SK-N-SH treated with all-trans-retinoic acid at 6 μM for 48 hours (cell line): ENCODE measurements around the gene SLAIN2.

ENCODE experiments used
- ATAC-seq: fragments of 200-7000 bp; cut with Tn5 transposase; 3 replicates; pipeline ENCODE4 v1.9.1; 2020; ENCODE audit warnings: mild to moderate bottlenecking, moderate library complexity
- BACH2 ChIP-seq: fragments of 250-450 bp; sonication (Bioruptor Pico); IDR thresholded peaks from 2 replicates; pipeline ENCODE4 v1.9.0; 2021; ENCODE audit warnings: mild to moderate bottlenecking, borderline replicate concordance
- CSDC2 ChIP-seq: fragments of 250-450 bp; sonication (Bioruptor Pico); IDR thresholded peaks from 2 replicates; pipeline ENCODE4 v1.5.0; 2020; ENCODE audit warnings: mild to moderate bottlenecking, moderate library complexity
- ESRRG ChIP-seq: fragments of 250-450 bp; sonication (Bioruptor Pico); IDR thresholded peaks from 2 replicates; pipeline ENCODE4 v1.6.1; 2021; ENCODE audit warnings: mild to moderate bottlenecking
- GLIS3 ChIP-seq: fragments of 250-450 bp; sonication (Bioruptor Pico); IDR thresholded peaks from 2 replicates; pipeline ENCODE4 v1.5.0; 2020; ENCODE audit warnings: mild to moderate bottlenecking, moderate library complexity
- ISL1 ChIP-seq: fragments of 250-450 bp; sonication (Bioruptor Pico); IDR thresholded peaks from 2 replicates; pipeline ENCODE4 v2.1.2; 2022; ENCODE audit warnings: mild to moderate bottlenecking, moderate library complexity
- PPARA ChIP-seq: fragments of 250-450 bp; sonication (Bioruptor Pico); IDR thresholded peaks from 2 replicates; pipeline ENCODE4 v1.5.0; 2020; ENCODE audit warnings: mild to moderate bottlenecking, borderline replicate concordance
- RARB ChIP-seq: fragments of 250-450 bp; sonication (Bioruptor Pico); IDR thresholded peaks from 2 replicates; pipeline ENCODE4 v1.8.0; 2021; ENCODE audit warnings: mild to moderate bottlenecking, moderate library complexity
- SNAI2 ChIP-seq: fragments of 250-450 bp; sonication (Bioruptor Pico); IDR thresholded peaks from 2 replicates; pipeline ENCODE4 v1.5.0; 2020; ENCODE audit warnings: mild to moderate bottlenecking, moderate library complexity
- TCF4 ChIP-seq: fragments of 250-450 bp; sonication (Bioruptor Pico); IDR thresholded peaks from 2 replicates; pipeline ENCODE4 v1.8.0; 2021; ENCODE audit warnings: mild to moderate bottlenecking, moderate library complexity, borderline replicate concordance
- TOX ChIP-seq: fragments of 250-450 bp; sonication (Bioruptor Pico); IDR thresholded peaks from 2 replicates; pipeline ENCODE4 v1.8.0; 2021; ENCODE audit warnings: mild to moderate bottlenecking, moderate library complexity, borderline replicate concordance
- ZC3H10 ChIP-seq: fragments of 250-450 bp; sonication (Bioruptor Pico); IDR thresholded peaks from 2 replicates; pipeline ENCODE4 v1.5.1; 2021; ENCODE audit warnings: mild to moderate bottlenecking, moderate library complexity
- ZFP3 ChIP-seq: fragments of 250-450 bp; sonication (Bioruptor Pico); IDR thresholded peaks from 2 replicates; pipeline ENCODE4 v1.5.0; 2020; ENCODE audit warnings: mild to moderate bottlenecking, moderate library complexity
- ZFP30 ChIP-seq: fragments of 450-650 bp; formaldehyde crosslinking; IDR thresholded peaks from 2 replicates; pipeline ENCODE4 v1.5.0; 2022; ENCODE audit warnings: mild to moderate bottlenecking, moderate library complexity
- ZNF70 ChIP-seq: fragments of 450-650 bp; formaldehyde crosslinking; IDR thresholded peaks from 2 replicates; pipeline ENCODE4 v1.5.0; 2020; ENCODE audit warnings: mild to moderate bottlenecking, moderate library complexity
- ZNF8 ChIP-seq: fragments of 450-650 bp; formaldehyde crosslinking; IDR thresholded peaks from 2 replicates; pipeline ENCODE4 v1.5.0; 2020; ENCODE audit warnings: mild to moderate bottlenecking, moderate library complexity
- TF ChIP-seq, protein P1 (sequence below): fragments of 250-450 bp; sonication (Bioruptor Pico); IDR thresholded peaks from 2 replicates; pipeline ENCODE4 v1.8.0; 2020; ENCODE audit warnings: mild to moderate bottlenecking, moderate library complexity, borderline replicate concordance
- TF ChIP-seq, protein P2 (sequence below): fragments of 250-450 bp; sonication (Bioruptor Pico); IDR thresholded peaks from 2 replicates; pipeline ENCODE4 v1.5.1; 2021; ENCODE audit warnings: mild to moderate bottlenecking, moderate library complexity
- TF ChIP-seq, protein P3 (sequence below): fragments of 250-450 bp; sonication (Bioruptor Pico); IDR thresholded peaks from 2 replicates; pipeline ENCODE4 v1.8.0; 2021; ENCODE audit warnings: low read depth, mild to moderate bottlenecking, moderate library complexity, borderline replicate concordance
- TF ChIP-seq, protein P4 (sequence below): fragments of 250-450 bp; sonication (Bioruptor Pico); IDR thresholded peaks from 2 replicates; pipeline ENCODE4 v1.5.0; 2020; ENCODE audit warnings: mild to moderate bottlenecking, moderate library complexity
- TF ChIP-seq, protein P5 (sequence below): fragments of 250-450 bp; sonication (Bioruptor Pico); IDR thresholded peaks from 2 replicates; pipeline ENCODE4 v1.5.1; 2020; ENCODE audit warnings: low read depth, mild to moderate bottlenecking, moderate library complexity

SLAIN2 gene

DNA sequence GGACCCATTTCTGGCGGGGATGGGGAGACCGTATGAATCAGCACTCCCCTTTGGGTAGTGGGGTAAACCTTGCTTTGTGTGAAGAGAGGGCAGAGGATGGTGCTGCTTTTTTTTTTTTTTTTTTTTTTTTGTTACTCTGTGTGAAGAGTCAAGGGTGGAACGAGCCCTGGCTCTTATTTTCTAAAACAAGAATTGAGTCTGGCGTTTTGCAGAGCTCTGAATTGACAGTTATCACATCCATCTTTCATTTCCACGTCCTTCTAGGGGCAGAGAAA, 1.2 kb downstream of the SLAIN2 start (continued):
- no peak for TF ChIP-seq PPARA (CRISPR knock-in tag)
- TF ChIP-seq RARB (CRISPR knock-in tag), result no peak
- no peak for TF ChIP-seq TCF4 (CRISPR knock-in tag)
- TF ChIP-seq ZFP3 (CRISPR knock-in tag), result no peak
- TF ChIP-seq, protein P1, sequence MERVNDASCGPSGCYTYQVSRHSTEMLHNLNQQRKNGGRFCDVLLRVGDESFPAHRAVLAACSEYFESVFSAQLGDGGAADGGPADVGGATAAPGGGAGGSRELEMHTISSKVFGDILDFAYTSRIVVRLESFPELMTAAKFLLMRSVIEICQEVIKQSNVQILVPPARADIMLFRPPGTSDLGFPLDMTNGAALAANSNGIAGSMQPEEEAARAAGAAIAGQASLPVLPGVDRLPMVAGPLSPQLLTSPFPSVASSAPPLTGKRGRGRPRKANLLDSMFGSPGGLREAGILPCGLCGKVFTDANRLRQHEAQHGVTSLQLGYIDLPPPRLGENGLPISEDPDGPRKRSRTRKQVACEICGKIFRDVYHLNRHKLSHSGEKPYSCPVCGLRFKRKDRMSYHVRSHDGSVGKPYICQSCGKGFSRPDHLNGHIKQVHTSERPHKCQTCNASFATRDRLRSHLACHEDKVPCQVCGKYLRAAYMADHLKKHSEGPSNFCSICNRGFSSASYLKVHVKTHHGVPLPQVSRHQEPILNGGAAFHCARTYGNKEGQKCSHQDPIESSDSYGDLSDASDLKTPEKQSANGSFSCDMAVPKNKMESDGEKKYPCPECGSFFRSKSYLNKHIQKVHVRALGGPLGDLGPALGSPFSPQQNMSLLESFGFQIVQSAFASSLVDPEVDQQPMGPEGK (CRISPR knock-in tag), result no peak
- TF ChIP-seq, all 23 proteins: peak for 0

DNA sequence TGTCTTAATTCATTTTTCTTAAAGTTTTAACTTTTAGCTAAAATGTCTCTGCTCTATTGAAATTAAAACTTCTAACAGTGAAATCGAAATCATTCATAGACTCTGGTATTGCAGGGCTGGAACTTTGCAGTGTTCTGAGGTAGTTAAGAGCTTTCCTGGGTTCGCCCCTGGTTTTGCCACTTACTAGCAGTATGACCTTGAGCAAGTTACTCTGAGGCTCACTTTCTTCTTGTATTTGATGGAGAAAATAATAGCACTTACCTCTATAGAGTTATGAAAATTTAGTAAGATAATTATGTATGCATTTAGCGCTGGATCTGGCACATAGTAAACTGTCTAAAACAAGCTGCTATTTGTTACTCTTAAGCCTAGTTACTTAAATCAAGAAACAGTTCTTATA, 1.7 kb downstream of the SLAIN2 start:
- no peak for TF ChIP-seq ESRRG (CRISPR knock-in tag)
- no peak for TF ChIP-seq CSDC2 (CRISPR knock-in tag)
- TF ChIP-seq ISL1 (CRISPR knock-in tag), result no peak
- TF ChIP-seq TCF4 (CRISPR knock-in tag), result no peak
- TF ChIP-seq ZFP30, result no peak
- TF ChIP-seq GLIS3 (CRISPR knock-in tag), result no peak
- TF ChIP-seq, protein P2, sequence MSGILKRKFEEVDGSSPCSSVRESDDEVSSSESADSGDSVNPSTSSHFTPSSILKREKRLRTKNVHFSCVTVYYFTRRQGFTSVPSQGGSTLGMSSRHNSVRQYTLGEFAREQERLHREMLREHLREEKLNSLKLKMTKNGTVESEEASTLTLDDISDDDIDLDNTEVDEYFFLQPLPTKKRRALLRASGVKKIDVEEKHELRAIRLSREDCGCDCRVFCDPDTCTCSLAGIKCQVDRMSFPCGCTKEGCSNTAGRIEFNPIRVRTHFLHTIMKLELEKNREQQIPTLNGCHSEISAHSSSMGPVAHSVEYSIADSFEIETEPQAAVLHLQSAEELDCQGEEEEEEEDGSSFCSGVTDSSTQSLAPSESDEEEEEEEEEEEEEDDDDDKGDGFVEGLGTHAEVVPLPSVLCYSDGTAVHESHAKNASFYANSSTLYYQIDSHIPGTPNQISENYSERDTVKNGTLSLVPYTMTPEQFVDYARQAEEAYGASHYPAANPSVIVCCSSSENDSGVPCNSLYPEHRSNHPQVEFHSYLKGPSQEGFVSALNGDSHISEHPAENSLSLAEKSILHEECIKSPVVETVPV (CRISPR knock-in tag), result no peak
- no peak for ATAC-seq

DNA sequence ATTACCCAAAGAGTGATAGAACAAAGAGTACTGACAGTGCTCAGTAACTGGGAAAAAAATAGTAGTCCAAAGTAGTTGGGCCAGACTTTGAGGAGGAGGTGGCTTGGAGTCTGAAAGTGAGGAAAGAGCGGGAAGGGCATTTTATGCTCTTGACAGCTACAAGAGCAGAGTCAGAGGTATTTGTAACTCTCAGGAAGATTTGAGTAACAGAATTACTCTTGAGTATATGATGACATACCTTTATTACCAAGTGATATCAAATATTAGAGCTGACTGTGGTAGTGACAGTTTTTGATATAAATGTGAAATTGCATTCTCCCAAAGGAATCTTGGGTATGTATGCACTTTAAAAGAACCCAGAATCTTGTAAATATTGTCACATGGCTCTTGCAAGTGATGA, 2.2 kb downstream of the SLAIN2 start:
- no peak for ATAC-seq
- TF ChIP-seq ZFP3 (CRISPR knock-in tag) (no peak), PPARA (CRISPR knock-in tag) (no peak), TCF4 (CRISPR knock-in tag) (no peak), TOX (CRISPR knock-in tag) (no peak), ESRRG (CRISPR knock-in tag) (no peak), SNAI2 (CRISPR knock-in tag) (no peak), BACH2 (CRISPR knock-in tag) (no peak)
- TF ChIP-seq, protein P3, sequence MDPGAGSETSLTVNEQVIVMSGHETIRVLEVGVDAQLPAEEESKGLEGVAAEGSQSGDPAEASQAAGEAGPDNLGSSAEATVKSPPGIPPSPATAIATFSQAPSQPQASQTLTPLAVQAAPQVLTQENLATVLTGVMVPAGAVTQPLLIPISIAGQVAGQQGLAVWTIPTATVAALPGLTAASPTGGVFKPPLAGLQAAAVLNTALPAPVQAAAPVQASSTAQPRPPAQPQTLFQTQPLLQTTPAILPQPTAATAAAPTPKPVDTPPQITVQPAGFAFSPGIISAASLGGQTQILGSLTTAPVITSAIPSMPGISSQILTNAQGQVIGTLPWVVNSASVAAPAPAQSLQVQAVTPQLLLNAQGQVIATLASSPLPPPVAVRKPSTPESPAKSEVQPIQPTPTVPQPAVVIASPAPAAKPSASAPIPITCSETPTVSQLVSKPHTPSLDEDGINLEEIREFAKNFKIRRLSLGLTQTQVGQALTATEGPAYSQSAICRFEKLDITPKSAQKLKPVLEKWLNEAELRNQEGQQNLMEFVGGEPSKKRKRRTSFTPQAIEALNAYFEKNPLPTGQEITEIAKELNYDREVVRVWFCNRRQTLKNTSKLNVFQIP (CRISPR knock-in tag), result no peak
- TF ChIP-seq, protein P4, sequence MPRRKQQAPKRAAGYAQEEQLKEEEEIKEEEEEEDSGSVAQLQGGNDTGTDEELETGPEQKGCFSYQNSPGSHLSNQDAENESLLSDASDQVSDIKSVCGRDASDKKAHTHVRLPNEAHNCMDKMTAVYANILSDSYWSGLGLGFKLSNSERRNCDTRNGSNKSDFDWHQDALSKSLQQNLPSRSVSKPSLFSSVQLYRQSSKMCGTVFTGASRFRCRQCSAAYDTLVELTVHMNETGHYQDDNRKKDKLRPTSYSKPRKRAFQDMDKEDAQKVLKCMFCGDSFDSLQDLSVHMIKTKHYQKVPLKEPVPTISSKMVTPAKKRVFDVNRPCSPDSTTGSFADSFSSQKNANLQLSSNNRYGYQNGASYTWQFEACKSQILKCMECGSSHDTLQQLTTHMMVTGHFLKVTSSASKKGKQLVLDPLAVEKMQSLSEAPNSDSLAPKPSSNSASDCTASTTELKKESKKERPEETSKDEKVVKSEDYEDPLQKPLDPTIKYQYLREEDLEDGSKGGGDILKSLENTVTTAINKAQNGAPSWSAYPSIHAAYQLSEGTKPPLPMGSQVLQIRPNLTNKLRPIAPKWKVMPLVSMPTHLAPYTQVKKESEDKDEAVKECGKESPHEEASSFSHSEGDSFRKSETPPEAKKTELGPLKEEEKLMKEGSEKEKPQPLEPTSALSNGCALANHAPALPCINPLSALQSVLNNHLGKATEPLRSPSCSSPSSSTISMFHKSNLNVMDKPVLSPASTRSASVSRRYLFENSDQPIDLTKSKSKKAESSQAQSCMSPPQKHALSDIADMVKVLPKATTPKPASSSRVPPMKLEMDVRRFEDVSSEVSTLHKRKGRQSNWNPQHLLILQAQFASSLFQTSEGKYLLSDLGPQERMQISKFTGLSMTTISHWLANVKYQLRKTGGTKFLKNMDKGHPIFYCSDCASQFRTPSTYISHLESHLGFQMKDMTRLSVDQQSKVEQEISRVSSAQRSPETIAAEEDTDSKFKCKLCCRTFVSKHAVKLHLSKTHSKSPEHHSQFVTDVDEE (CRISPR knock-in tag), result no peak
- TF ChIP-seq, all 23 proteins: peak for 0

DNA sequence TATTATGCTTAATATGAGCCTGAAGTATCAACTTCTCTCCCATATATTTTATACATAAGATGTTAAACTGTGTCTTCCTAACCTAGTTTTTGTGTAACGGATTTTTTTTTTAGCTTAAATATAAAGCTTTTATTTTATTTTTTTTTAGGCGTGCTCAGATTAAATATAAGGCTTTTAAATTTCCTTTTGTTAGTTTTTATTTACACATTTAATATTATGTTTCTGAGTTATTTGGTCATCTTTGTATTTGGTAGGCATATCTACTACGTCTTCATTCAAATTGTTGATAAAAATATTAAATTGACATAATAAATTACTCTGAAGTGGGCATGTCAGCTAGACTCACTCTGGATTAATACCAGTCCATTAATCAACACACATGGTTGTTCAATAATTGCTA, 4.2 kb downstream of the SLAIN2 start:
- TF ChIP-seq TCF4 (CRISPR knock-in tag) (no peak), ZC3H10 (CRISPR knock-in tag) (no peak), ISL1 (CRISPR knock-in tag) (no peak), ZFP30 (no peak), ZFP3 (CRISPR knock-in tag) (no peak), ZNF70 (no peak), ZNF8 (CRISPR knock-in tag) (no peak), GLIS3 (CRISPR knock-in tag) (no peak), RARB (CRISPR knock-in tag) (no peak)
- TF ChIP-seq, protein P1 (CRISPR knock-in tag), result no peak
- TF ChIP-seq, protein P5, sequence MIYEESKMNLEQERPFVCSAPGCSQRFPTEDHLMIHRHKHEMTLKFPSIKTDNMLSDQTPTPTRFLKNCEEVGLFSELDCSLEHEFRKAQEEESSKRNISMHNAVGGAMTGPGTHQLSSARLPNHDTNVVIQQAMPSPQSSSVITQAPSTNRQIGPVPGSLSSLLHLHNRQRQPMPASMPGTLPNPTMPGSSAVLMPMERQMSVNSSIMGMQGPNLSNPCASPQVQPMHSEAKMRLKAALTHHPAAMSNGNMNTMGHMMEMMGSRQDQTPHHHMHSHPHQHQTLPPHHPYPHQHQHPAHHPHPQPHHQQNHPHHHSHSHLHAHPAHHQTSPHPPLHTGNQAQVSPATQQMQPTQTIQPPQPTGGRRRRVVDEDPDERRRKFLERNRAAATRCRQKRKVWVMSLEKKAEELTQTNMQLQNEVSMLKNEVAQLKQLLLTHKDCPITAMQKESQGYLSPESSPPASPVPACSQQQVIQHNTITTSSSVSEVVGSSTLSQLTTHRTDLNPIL (CRISPR knock-in tag), result no peak
- TF ChIP-seq, protein P2 (CRISPR knock-in tag), result no peak
- TF ChIP-seq, protein P3 (CRISPR knock-in tag), result no peak
- ATAC-seq, result no peak
